Progenitor cell of endocrine pancreas (in vitro differentiated cells): ENCODE data around the gene RAP1GAP2. TPM values are rescaled to one million over a fixed set of nuclear protein-coding genes. Genes with fewer than 3 reads are reported as not detected.

ENCODE experiments used
- DNase-seq: peaks from one replicate; pipeline ENCODE4 v3.0.0; 2021; ENCODE audit warnings: low spot score; ENCODE audit not compliant: unreplicated experiment
- H3K27ac Mint-ChIP-seq: 2 replicates; pipeline ENCODE4 v1.8.0; 2021; ENCODE audit warnings: mild to moderate bottlenecking, moderate library complexity, mixed read lengths
- H3K27me3 Mint-ChIP-seq: 2 replicates; pipeline ENCODE4 v1.8.0; 2021; ENCODE audit warnings: mixed read lengths
- H3K36me3 Mint-ChIP-seq: 2 replicates; pipeline ENCODE4 v1.8.0; 2022; ENCODE audit warnings: mixed read lengths; ENCODE audit not compliant: insufficient read depth
- H3K4me1 Mint-ChIP-seq: 2 replicates; pipeline ENCODE4 v1.8.0; 2021; ENCODE audit warnings: low read depth, mixed read lengths
- H3K4me3 Mint-ChIP-seq: 2 replicates; pipeline ENCODE4 v1.8.0; 2021; ENCODE audit warnings: low read depth, mild to moderate bottlenecking, moderate library complexity, mixed read lengths
- H3K9me3 Mint-ChIP-seq: 2 replicates; pipeline ENCODE4 v1.8.0; 2021; ENCODE audit warnings: low read depth, mixed read lengths
- total RNA-seq: library from RNA; stranded (reverse); gene quantifications from 2 replicates; pipeline ENCODE4 v1.2.1, GENCODE V29; 2021
- TF ChIP-seq, protein P1 (sequence below): fragments of 200-600 bp; sonication (generic); IDR thresholded peaks from one replicate; pipeline ENCODE4 v1.5.0; 2021; ENCODE audit warnings: antibody characterized with exemption, mild to moderate bottlenecking; ENCODE audit not compliant: unreplicated experiment

The RAP1GAP2 gene
- total RNA-seq, 1 donor from 2014 or later: 116 TPM

DNA sequence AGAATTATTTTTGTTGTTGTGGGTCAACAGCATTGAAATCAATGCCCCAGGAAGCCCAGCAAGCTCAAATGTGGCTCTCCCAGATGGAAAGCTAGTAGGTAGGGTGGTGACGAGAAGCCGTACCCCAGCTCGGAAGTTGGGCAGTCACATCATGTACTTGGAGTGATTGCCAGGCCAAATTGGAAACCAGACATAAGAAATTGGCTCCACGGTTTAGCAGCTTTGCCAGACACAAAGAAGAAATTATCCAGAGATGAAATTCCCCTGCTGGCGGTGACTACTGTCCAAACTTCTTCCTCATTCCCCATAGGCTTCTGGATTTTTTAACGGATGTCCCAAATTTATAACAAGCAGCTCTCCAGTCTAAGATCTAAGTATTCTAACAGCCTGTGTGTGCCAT is 171.3 kb downstream of the RAP1GAP2 start:
- H3K27ac Mint-ChIP-seq: no peak overlapping the region
- peaks cover 11% of the 10 kb centered on the region for H3K4me1 Mint-ChIP-seq
- H3K4me3 Mint-ChIP-seq: no peak overlapping the region
- peaks cover 20% of the 10 kb centered on the region for H3K36me3 Mint-ChIP-seq
- no peaks in the 10 kb centered on the region for H3K27me3 Mint-ChIP-seq
- TF ChIP-seq, protein P1, sequence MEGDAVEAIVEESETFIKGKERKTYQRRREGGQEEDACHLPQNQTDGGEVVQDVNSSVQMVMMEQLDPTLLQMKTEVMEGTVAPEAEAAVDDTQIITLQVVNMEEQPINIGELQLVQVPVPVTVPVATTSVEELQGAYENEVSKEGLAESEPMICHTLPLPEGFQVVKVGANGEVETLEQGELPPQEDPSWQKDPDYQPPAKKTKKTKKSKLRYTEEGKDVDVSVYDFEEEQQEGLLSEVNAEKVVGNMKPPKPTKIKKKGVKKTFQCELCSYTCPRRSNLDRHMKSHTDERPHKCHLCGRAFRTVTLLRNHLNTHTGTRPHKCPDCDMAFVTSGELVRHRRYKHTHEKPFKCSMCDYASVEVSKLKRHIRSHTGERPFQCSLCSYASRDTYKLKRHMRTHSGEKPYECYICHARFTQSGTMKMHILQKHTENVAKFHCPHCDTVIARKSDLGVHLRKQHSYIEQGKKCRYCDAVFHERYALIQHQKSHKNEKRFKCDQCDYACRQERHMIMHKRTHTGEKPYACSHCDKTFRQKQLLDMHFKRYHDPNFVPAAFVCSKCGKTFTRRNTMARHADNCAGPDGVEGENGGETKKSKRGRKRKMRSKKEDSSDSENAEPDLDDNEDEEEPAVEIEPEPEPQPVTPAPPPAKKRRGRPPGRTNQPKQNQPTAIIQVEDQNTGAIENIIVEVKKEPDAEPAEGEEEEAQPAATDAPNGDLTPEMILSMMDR: no peak
- no peak for DNase-seq
- H3K9me3 Mint-ChIP-seq: no peaks in the 10 kb centered on the region

DNA sequence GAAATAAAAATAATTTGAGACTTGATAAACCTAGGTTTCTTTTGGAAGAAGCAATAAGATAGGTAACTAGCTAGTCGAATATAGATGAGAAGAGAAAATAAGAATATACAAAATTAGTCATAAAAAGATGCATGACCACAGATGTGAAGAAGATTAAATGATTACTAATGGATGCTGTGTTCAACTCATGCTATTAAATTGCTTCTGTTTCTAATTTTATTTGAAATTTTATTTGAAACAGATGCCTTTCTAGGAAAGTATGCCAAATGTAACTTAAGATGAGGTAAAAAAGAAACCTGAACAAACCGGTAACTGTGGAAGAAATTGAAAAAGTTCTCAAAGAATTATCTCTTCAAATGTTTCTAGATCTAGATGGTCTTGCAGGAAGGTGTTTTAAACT is 175.6 kb downstream of the RAP1GAP2 start:
- H3K4me3 Mint-ChIP-seq: no peak overlapping the region
- H3K27me3 Mint-ChIP-seq: no peaks in the 10 kb centered on the region
- H3K36me3 Mint-ChIP-seq: peaks cover 26% of the 10 kb centered on the region
- peaks cover 4% of the 10 kb centered on the region for H3K4me1 Mint-ChIP-seq
- no peaks in the 10 kb centered on the region for H3K9me3 Mint-ChIP-seq
- TF ChIP-seq, protein P1: no peak
- DNase-seq: no peak
- H3K27ac Mint-ChIP-seq: no peak overlapping the region

DNA sequence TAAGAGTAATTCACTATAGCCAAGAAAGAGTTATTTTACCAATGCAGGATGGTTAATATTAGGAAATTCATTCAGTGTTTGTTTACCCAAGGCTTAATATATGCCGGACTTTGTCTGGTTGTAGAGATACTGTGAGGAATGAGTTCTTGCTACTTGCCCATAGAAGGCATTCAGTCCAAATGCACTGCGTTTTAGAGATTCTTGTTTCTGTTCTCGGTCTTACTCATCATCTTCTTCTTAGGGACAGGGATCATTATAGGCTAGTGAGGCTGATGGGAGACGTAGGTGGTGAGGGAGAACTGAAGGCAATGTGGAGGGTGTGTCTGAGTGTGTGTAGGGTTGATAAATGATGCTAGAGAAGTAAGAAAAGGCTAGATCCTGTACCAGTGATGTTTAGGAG is 176.5 kb downstream of the RAP1GAP2 start:
- Mint-ChIP-seq H3K27ac (peak overlapping the region; percentile 26), H3K36me3 (peaks cover 25% of the 10 kb centered on the region), H3K4me3 (no peak overlapping the region), H3K27me3 (no peaks in the 10 kb centered on the region), H3K4me1 (peaks cover 4% of the 10 kb centered on the region), H3K9me3 (no peaks in the 10 kb centered on the region)
- no peak for DNase-seq
- TF ChIP-seq, protein P1: no peak

DNA sequence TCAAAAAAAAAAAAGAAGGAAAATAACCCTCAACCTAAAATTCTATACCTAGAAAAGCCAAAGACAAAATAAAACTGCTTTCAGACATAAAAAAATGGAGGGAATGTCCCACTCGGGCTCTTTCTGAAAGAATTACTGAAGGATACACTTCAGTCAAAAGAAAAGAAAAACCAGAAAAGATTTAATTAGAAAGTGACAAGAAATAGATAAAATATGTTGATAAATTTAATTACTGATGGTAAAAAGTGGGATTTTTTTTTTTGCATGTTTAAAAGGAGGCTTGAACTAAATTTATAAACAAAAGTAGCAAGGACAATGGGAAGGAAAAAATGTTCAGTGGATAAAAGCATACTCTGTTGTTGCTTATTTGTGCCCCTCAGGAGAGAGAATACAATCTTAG is 178.1 kb downstream of the RAP1GAP2 start:
- no peaks in the 10 kb centered on the region for H3K9me3 Mint-ChIP-seq
- H3K27ac Mint-ChIP-seq: no peak overlapping the region
- peaks cover 4% of the 10 kb centered on the region for H3K4me1 Mint-ChIP-seq
- H3K4me3 Mint-ChIP-seq: no peak overlapping the region
- no peak for DNase-seq
- H3K27me3 Mint-ChIP-seq: no peaks in the 10 kb centered on the region
- peaks cover 21% of the 10 kb centered on the region for H3K36me3 Mint-ChIP-seq
- TF ChIP-seq, protein P1: no peak

DNA sequence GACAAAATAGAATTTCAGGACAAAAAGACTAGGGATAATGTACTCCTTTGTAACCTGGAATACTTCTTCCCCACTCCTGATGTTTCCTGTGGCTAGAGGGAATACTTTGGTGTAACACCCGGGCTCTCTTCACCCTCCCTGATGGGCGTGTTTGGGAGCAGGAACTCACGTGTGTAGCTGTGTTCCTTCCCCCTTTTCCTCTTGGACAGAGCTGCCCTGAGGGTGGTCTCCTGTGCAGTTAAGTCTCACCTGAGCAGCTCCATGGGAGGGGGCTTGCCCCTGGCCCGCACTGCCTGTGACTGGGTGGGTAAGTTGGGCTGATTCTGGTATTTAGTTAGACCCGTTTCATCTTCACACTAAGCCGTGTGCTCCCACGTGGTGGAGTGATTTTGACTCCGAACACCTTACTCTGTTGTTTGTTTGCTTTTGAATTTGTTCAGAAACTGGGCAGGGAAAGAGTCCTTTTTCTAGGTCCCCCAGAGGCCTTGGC is 179.3 kb downstream of the RAP1GAP2 start:
- Mint-ChIP-seq H3K27ac (peak overlapping the region; percentile 76), H3K4me3 (no peak overlapping the region)

More for the DNA sequence above, 179.3 kb downstream of the RAP1GAP2 start:
- Mint-ChIP-seq H3K9me3 (no peaks in the 10 kb centered on the region), H3K4me1 (peaks cover 4% of the 10 kb centered on the region), H3K27me3 (no peaks in the 10 kb centered on the region), H3K36me3 (peaks cover 23% of the 10 kb centered on the region)
- TF ChIP-seq, protein P1: no peak
- DNase-seq: no peak
